Peyer's patch (tissue), 4 donors: ENCODE measurements around the gene MARK4.

ENCODE experiments used
- POLR2A ChIP-seq, 2 donors: fragments of 450-650 bp; IDR thresholded peaks; one replicate each; pipeline ENCODE4 v1.5.1; 2017; ENCODE audit warnings: antibody characterized with exemption in 2 of 2, mild to moderate bottlenecking in 2 of 2, moderate library complexity in 2 of 2
- TF ChIP-seq, protein P1 (sequence below), 6 experiments: fragments of 450-650 bp in 4 of 6; fragments of 200-600 bp in 2 of 6; sonication (generic) in 1 of 6; IDR thresholded peaks; one replicate each; pipeline ENCODE4 v1.5.1; 2017 to 2019; ENCODE audit warnings: antibody characterized with exemption in 6 of 6, mild to moderate bottlenecking in 3 of 6, moderate library complexity in 1 of 6

DNA sequence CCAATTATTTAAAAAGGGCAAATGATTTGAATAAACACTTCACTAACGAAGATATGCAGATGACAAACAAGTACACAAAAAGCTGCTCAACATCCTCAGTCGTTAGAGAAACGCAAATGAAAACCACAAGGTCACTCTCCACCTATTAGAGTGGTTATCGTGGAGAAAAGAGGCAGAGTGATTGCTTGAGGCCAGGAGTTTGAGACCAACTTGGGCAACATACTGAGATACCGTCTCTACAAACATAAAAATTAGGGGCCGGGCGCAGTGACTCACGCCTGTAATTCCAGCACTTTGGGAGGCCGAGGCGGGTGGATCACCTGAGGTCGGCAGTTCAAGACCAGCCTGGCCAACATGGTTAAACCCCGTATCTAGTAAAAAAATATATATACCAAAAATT, 45.3 kb upstream of the MARK4 start:
- TF ChIP-seq, protein P1, sequence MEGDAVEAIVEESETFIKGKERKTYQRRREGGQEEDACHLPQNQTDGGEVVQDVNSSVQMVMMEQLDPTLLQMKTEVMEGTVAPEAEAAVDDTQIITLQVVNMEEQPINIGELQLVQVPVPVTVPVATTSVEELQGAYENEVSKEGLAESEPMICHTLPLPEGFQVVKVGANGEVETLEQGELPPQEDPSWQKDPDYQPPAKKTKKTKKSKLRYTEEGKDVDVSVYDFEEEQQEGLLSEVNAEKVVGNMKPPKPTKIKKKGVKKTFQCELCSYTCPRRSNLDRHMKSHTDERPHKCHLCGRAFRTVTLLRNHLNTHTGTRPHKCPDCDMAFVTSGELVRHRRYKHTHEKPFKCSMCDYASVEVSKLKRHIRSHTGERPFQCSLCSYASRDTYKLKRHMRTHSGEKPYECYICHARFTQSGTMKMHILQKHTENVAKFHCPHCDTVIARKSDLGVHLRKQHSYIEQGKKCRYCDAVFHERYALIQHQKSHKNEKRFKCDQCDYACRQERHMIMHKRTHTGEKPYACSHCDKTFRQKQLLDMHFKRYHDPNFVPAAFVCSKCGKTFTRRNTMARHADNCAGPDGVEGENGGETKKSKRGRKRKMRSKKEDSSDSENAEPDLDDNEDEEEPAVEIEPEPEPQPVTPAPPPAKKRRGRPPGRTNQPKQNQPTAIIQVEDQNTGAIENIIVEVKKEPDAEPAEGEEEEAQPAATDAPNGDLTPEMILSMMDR (IDR thresholded peaks at IDR 0.05) = no peak
- TF ChIP-seq POLR2A (IDR thresholded peaks at IDR 0.05) = no peak
